ENCODE measurements around the gene RAB32.
"Not testable (repeated sequence)": the region's sequence is repeated elsewhere in the genome, so short reads cannot be mapped to it uniquely, and the experiment has no call there.

RAB32 gene

GRCh38 chr6:146560607-146561006 is 17.0 kb downstream of the RAB32 start:
- no peak overlapping the region for H3K4me3 ChIP-seq (ENCODE audit: insufficient read depth, low read length, poor library complexity, severe bottlenecking)
- no peaks in the 10 kb centered on the region for H3F3A ChIP-seq (ENCODE audit: insufficient read depth)
- H3K9ac ChIP-seq (ENCODE audit: low read length) = no peak overlapping the region
- no peaks in the 10 kb centered on the region for H3K36me3 ChIP-seq (ENCODE audit: low read length)
- no peaks in the 10 kb centered on the region for H3K27me3 ChIP-seq (ENCODE audit: low read length)
- H2AFZ ChIP-seq (ENCODE audit: low read depth, low read length, severe bottlenecking) = no peak overlapping the region
- no peak overlapping the region for H3K4me2 ChIP-seq (ENCODE audit: low read depth, low read length, poor library complexity, severe bottlenecking)
- no peaks in the 10 kb centered on the region for H4K20me1 ChIP-seq (ENCODE audit: low read depth, low read length)
- no peaks in the 10 kb centered on the region for H3K79me2 ChIP-seq (ENCODE audit: insufficient read depth, low read length)
- no peak overlapping the region for H3K27ac ChIP-seq (ENCODE audit: low read depth, low read length)
- no peaks in the 10 kb centered on the region for H3K9me2 ChIP-seq (replicated peaks; ENCODE audit: insufficient read depth, low read length)
- TF ChIP-seq CTCF (IDR thresholded peaks at IDR 0.05; ENCODE audit: insufficient read depth, low read length, poor library complexity, severe bottlenecking) (no peak), EZH2phosphoT487 (conservative IDR thresholded peaks at IDR 0.05; ENCODE audit: low read length) (no peak)
- H3K9me3 ChIP-seq (ENCODE audit: insufficient read depth, low read length) = no peaks in the 10 kb centered on the region

GRCh38 chr6:146566661-146567060 is 23.0 kb downstream of the RAB32 start:
- H3F3A ChIP-seq (ENCODE audit: insufficient read depth); H3K36me3 ChIP-seq (ENCODE audit: low read length); H3K27ac ChIP-seq (ENCODE audit: low read depth, low read length); H3K79me2 ChIP-seq (ENCODE audit: insufficient read depth, low read length); H2AFZ ChIP-seq (ENCODE audit: low read depth, low read length, severe bottlenecking); H3K9me2 ChIP-seq (replicated peaks; ENCODE audit: insufficient read depth, low read length); H3K4me3 ChIP-seq (ENCODE audit: insufficient read depth, low read length, poor library complexity, severe bottlenecking); H3K9me3 ChIP-seq (ENCODE audit: insufficient read depth, low read length); H3K27me3 ChIP-seq (ENCODE audit: low read length); H3K4me2 ChIP-seq (ENCODE audit: low read depth, low read length, poor library complexity, severe bottlenecking); H3K9ac ChIP-seq (ENCODE audit: low read length); H4K20me1 ChIP-seq (ENCODE audit: low read depth, low read length): not testable (repeated sequence)

- H3K27me3 ChIP-seq (ENCODE audit: low read length); H3K4me3 ChIP-seq (ENCODE audit: insufficient read depth, low read length, poor library complexity, severe bottlenecking); H3K4me2 ChIP-seq (ENCODE audit: low read depth, low read length, poor library complexity, severe bottlenecking); H3F3A ChIP-seq (ENCODE audit: insufficient read depth); H4K20me1 ChIP-seq (ENCODE audit: low read depth, low read length); H3K79me2 ChIP-seq (ENCODE audit: insufficient read depth, low read length); H2AFZ ChIP-seq (ENCODE audit: low read depth, low read length, severe bottlenecking); H3K36me3 ChIP-seq (ENCODE audit: low read length); H3K9me3 ChIP-seq (ENCODE audit: insufficient read depth, low read length); H3K9ac ChIP-seq (ENCODE audit: low read length); H3K27ac ChIP-seq (ENCODE audit: low read depth, low read length); H3K9me2 ChIP-seq (replicated peaks; ENCODE audit: insufficient read depth, low read length): not testable (repeated sequence)
Measured at GRCh38 chr6:146568619-146569018, 25.0 kb downstream of the RAB32 start.

GRCh38 chr6:146574211-146574610 is 30.6 kb downstream of the RAB32 start:
- Histone ChIP-seq H4K20me1 (ENCODE audit: low read depth, low read length) (no peaks in the 10 kb centered on the region), H3K9me2 (replicated peaks; ENCODE audit: insufficient read depth, low read length) (no peaks in the 10 kb centered on the region), H2AFZ (ENCODE audit: low read depth, low read length, severe bottlenecking) (no peak overlapping the region), H3K27me3 (ENCODE audit: low read length) (no peaks in the 10 kb centered on the region), H3K4me3 (ENCODE audit: insufficient read depth, low read length, poor library complexity, severe bottlenecking) (no peak overlapping the region), H3K4me2 (ENCODE audit: low read depth, low read length, poor library complexity, severe bottlenecking) (no peak overlapping the region), H3K27ac (ENCODE audit: low read depth, low read length) (no peak overlapping the region), H3K79me2 (ENCODE audit: insufficient read depth, low read length) (no peaks in the 10 kb centered on the region), H3K9me3 (ENCODE audit: insufficient read depth, low read length) (no peaks in the 10 kb centered on the region), H3F3A (ENCODE audit: insufficient read depth) (no peaks in the 10 kb centered on the region), H3K9ac (ENCODE audit: low read length) (no peak overlapping the region), H3K36me3 (ENCODE audit: low read length) (no peaks in the 10 kb centered on the region)
- TF ChIP-seq CTCF (IDR thresholded peaks at IDR 0.05; ENCODE audit: insufficient read depth, low read length, poor library complexity, severe bottlenecking) (no peak), EZH2phosphoT487 (conservative IDR thresholded peaks at IDR 0.05; ENCODE audit: low read length) (no peak)

Measured in SU-DHL-6 (cell line).